Activated naive CD4-positive, alpha-beta T cell treated with anti-CD3 and anti-CD28 coated beads for 36 hours (primary cell): Measurements from ENCODE around the gene CCL18. TPM values are rescaled to one million over a fixed set of nuclear protein-coding genes. Genes with fewer than 3 reads are reported as not detected.
A peak's percentile ranks its signal among the peaks of the same experiment; 100 is the strongest.

ENCODE experiments used
- CTCF ChIA-PET: fragments of 350-600 bp; sonication (Branson Sonifier 250); formaldehyde crosslinking; loops from one replicate; lab custom pipeline; 2021; ENCODE audit warnings: antibody characterized with exemption; lab: Charles Lee
- DNase-seq: peaks from one replicate; pipeline ENCODE4 v3.0.0-alpha.2; 2020
- H3K27ac Mint-ChIP-seq: one replicate; pipeline ENCODE4 v1.8.0; 2021; ENCODE audit warnings: mild to moderate bottlenecking, mixed read lengths
- H3K27me3 Mint-ChIP-seq: one replicate; pipeline ENCODE4 v1.8.0; 2021; ENCODE audit warnings: low read depth, mixed read lengths
- H3K36me3 Mint-ChIP-seq: one replicate; pipeline ENCODE4 v1.8.0; 2021; ENCODE audit warnings: low read depth, mixed read lengths
- H3K4me1 Mint-ChIP-seq: one replicate; pipeline ENCODE4 v1.8.0; 2021; ENCODE audit warnings: low read depth, mixed read lengths
- H3K4me3 Mint-ChIP-seq: one replicate; pipeline ENCODE4 v1.8.0; 2021; ENCODE audit warnings: mild to moderate bottlenecking, moderate library complexity, mixed read lengths
- H3K9me3 Mint-ChIP-seq: one replicate; pipeline ENCODE4 v1.8.0; 2021; ENCODE audit warnings: mixed read lengths
- intact Hi-C: fragments of 100-400 bp; cut with micrococcal nuclease; formaldehyde crosslinking; loops from one replicate; pipeline ENCODE4 v1.15.1; 2023
- total RNA-seq, 2 experiments: library from RNA; stranded (reverse); gene quantifications; one replicate each; pipeline ENCODE4 v1.2.3, GENCODE V29; 2021

CCL18 gene
- total RNA-seq, 2 experiments from 2014 or later: not detected

DNA sequence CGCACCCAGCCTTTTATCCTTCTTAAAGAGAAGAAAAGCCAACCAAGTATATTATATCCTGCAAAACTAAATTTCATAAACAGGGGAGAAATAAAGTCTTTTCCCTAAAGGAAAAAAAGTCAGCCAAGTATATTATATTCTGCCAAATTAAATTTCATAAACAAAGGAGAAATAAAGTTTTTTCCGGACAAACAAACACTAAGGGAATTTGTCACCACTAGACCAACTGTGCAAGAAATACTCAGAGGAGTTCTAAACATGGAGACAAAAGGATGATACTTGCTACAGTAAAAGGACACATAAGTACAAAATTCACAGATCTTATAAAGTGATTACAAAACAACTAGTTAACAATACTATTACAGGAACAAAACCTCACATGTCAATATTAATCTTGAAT, 14.4 kb upstream of the CCL18 start:
- intact Hi-C loops: no loop called here
- H3K36me3 Mint-ChIP-seq: peaks cover 7% of the 10 kb centered on the region

DNA sequence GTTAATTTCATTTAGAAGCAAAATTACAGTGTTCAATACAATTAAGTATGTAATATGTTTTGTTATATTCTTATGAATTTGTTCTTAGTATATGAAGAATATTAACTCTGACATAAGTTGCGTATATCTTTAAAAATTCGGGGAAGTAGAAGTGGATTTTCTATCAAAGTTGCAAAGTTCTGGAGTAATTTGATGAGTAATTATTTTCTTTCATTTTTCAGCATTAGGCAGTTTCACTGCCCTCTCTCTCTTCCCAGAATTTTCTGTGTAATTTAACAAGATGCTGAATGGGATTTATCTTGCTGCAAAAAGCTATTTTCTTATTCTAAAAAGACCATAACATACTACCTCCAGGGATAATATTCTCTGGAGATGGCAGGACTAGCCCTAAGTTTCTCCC, 8.9 kb upstream of the CCL18 start:
- intact Hi-C loops: no loop called here
- Mint-ChIP-seq H3K4me1 (no peaks in the 10 kb centered on the region), H3K36me3 (no peaks in the 10 kb centered on the region), H3K27me3 (peaks cover 19% of the 10 kb centered on the region), H3K9me3 (peaks cover 12% of the 10 kb centered on the region), H3K4me3 (no peak overlapping the region), H3K27ac (no peak overlapping the region)
- CTCF ChIA-PET: interaction anchor here (0.6 kb wide), 1 partner anchor 91 kb away, joined by 3 read pairs; no protein-coding TSS in a partner anchor
- no peak for DNase-seq

More for the DNA sequence above, 14.4 kb upstream of the CCL18 start:
- CTCF ChIA-PET: no interaction called here
- Mint-ChIP-seq H3K27me3 (peaks cover 31% of the 10 kb centered on the region), H3K9me3 (peaks cover 32% of the 10 kb centered on the region), H3K4me3 (no peak overlapping the region), H3K27ac (no peak overlapping the region), H3K4me1 (no peaks in the 10 kb centered on the region)
- no peak for DNase-seq

- Mint-ChIP-seq H3K36me3 (no peaks in the 10 kb centered on the region), H3K27ac (no peak overlapping the region), H3K9me3 (peaks cover 8% of the 10 kb centered on the region), H3K4me3 (no peak overlapping the region), H3K4me1 (no peaks in the 10 kb centered on the region), H3K27me3 (peaks cover 17% of the 10 kb centered on the region)
- intact Hi-C loops: no loop called here
- DNase-seq: no peak
- CTCF ChIA-PET: interaction anchor here (1.3 kb wide), 1 partner anchor 92 kb away, joined by 3 read pairs; no protein-coding TSS in a partner anchor
These were observed 8.1 kb upstream of the CCL18 start for GRCh38 chr17:36055921-36056520.

GRCh38 chr17:36057911-36058310, 6.2 kb upstream of the CCL18 start:
- intact Hi-C loops: no loop called here
- CTCF ChIA-PET: interaction anchor here (1.6 kb wide), 1 partner anchor 15 kb away, joined by 4 read pairs; no protein-coding TSS in a partner anchor
- H3K4me1 Mint-ChIP-seq: no peaks in the 10 kb centered on the region
- no peak overlapping the region for H3K4me3 Mint-ChIP-seq
- no peak overlapping the region for H3K27ac Mint-ChIP-seq
- no peak for DNase-seq
- no peaks in the 10 kb centered on the region for H3K9me3 Mint-ChIP-seq
- H3K36me3 Mint-ChIP-seq: no peaks in the 10 kb centered on the region
- H3K27me3 Mint-ChIP-seq: peaks cover 7% of the 10 kb centered on the region

DNA sequence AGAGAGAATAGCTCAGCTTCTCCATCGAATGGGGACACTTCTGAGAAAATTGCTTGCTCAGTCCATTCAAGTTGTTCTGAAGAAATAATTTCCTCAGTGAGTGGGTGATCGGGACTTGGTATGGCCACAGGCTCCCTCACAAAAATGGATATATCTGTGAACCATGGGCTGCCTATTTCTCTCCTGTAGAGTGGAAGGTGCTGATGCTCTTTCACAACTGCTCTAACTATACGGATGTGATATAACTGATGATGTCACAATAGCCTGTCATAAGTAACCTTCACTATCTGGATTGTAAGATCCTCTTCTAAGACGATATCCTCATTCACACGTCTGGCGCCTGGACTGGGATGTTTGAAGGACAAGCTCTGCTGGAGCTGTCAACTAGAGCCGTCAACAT, 4.7 kb upstream of the CCL18 start:
- Mint-ChIP-seq H3K9me3 (no peaks in the 10 kb centered on the region), H3K27ac (no peak overlapping the region), H3K4me3 (no peak overlapping the region), H3K27me3 (peaks cover 4% of the 10 kb centered on the region), H3K4me1 (no peaks in the 10 kb centered on the region), H3K36me3 (no peaks in the 10 kb centered on the region)
- no peak for DNase-seq
- CTCF ChIA-PET: interaction anchor here (1.2 kb wide), 1 partner anchor 13 kb away, joined by 4 read pairs; no protein-coding TSS in a partner anchor
- intact Hi-C loops: no loop called here

DNA sequence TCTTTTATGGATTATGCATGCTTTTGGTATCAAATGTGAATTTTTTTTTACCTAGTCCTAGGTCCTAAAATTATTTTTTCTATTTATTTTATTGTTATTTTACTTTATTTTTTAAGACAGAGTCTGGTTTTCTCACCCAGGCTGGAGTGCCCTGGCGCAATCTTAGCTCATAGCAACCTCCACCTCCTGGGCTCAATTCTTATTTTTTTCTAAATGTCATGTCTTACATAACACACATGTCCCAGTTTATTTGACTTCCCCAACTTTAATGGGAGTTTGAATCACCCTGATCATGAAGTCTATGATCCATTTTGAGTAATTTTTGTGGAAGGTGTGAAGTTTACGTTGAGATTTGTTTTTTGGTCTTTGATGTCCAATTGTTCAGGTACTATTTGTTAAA, 3.3 kb upstream of the CCL18 start:
- no peak for DNase-seq
- H3K27ac Mint-ChIP-seq: no peak overlapping the region
- H3K4me1 Mint-ChIP-seq: no peaks in the 10 kb centered on the region
- intact Hi-C loops: no loop called here
- H3K27me3 Mint-ChIP-seq: peaks cover 6% of the 10 kb centered on the region
- CTCF ChIA-PET: no interaction called here
- no peak overlapping the region for H3K4me3 Mint-ChIP-seq
- H3K36me3 Mint-ChIP-seq: no peaks in the 10 kb centered on the region
- H3K9me3 Mint-ChIP-seq: no peaks in the 10 kb centered on the region

DNA sequence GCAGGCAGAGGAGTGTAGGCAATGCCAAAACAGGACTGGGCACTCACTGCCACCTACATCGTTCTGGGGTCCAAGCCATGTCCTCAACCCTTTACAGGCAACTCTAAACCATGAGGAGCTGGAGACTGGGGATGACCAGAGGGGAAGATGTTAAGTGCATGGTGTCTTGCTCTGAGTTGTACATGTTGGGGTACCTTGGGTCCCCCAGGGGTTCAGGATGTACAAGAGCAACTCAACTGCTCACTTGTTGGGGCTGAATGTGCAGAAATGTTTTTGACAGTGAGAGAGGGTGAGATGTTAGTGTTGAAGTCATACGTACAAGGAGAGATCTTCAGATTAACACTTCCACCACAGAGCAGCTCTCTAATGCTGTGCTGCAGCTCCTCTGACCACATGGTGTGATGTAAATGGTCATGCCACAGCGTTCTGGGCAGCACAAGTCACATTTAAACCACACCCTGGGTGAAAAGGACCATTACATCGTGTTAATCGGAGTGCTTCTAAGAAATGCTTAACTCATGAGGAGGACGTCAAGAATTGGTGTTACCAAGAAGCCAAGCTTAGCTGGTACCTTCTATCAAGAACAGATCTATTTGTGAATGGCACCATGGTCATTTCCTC, 2.4 kb downstream of the CCL18 start:
- CTCF ChIA-PET: interaction anchor here (1.0 to 1.4 kb wide), 2 partner anchors 82 to 118 kb away, joined by 3 to 7 read pairs; no protein-coding TSS in a partner anchor
- no peaks in the 10 kb centered on the region for H3K4me1 Mint-ChIP-seq
- H3K27ac Mint-ChIP-seq: no peak overlapping the region

GRCh38 chr17:36068524-36068923, 4.5 kb downstream of the CCL18 start:
- Mint-ChIP-seq H3K4me1 (peaks cover 5% of the 10 kb centered on the region), H3K27ac (no peak overlapping the region), H3K9me3 (no peaks in the 10 kb centered on the region), H3K27me3 (peaks cover 8% of the 10 kb centered on the region), H3K36me3 (no peaks in the 10 kb centered on the region), H3K4me3 (no peak overlapping the region)
- CTCF ChIA-PET: interaction anchor here (0.6 to 1.5 kb wide), 5 partner anchors 29 to 219 kb away, joined by 3 to 4 read pairs (median 4); no protein-coding TSS in a partner anchor
- DNase-seq: no peak
- intact Hi-C loops: no loop called here

More for the DNA sequence above, 2.4 kb downstream of the CCL18 start:
- no peak overlapping the region for H3K4me3 Mint-ChIP-seq
- intact Hi-C loops: no loop called here
- peaks cover 8% of the 10 kb centered on the region for H3K27me3 Mint-ChIP-seq
- no peaks in the 10 kb centered on the region for H3K9me3 Mint-ChIP-seq
- DNase-seq: no peak
- H3K36me3 Mint-ChIP-seq: no peaks in the 10 kb centered on the region

GRCh38 chr17:36069136-36069535, 5.1 kb downstream of the CCL18 start:
- peaks cover 5% of the 10 kb centered on the region for H3K4me1 Mint-ChIP-seq
- H3K9me3 Mint-ChIP-seq: no peaks in the 10 kb centered on the region
- CTCF ChIA-PET: interaction anchor here (1.0 to 1.7 kb wide), 4 partner anchors 78 to 219 kb away, joined by 3 to 5 read pairs (median 4); no protein-coding TSS in a partner anchor
- H3K36me3 Mint-ChIP-seq: no peaks in the 10 kb centered on the region
- intact Hi-C loops: no loop called here
- no peak overlapping the region for H3K27ac Mint-ChIP-seq
- H3K4me3 Mint-ChIP-seq: no peak overlapping the region
- no peak for DNase-seq
- H3K27me3 Mint-ChIP-seq: peaks cover 8% of the 10 kb centered on the region

GRCh38 chr17:36070427-36070826, 6.4 kb downstream of the CCL18 start:
- no peak for DNase-seq
- Mint-ChIP-seq H3K9me3 (no peaks in the 10 kb centered on the region), H3K4me3 (no peak overlapping the region), H3K27ac (no peak overlapping the region), H3K27me3 (peaks cover 8% of the 10 kb centered on the region), H3K4me1 (peaks cover 5% of the 10 kb centered on the region), H3K36me3 (no peaks in the 10 kb centered on the region)
- intact Hi-C loops: loop anchor here (10.0 kb wide), 1 partner anchor 216 kb away; no protein-coding TSS in a partner anchor
- CTCF ChIA-PET: interaction anchor here (1.7 to 4.5 kb wide), 2 partner anchors 95 to 101 kb away, joined by 5 to 44 read pairs; no protein-coding TSS in a partner anchor

DNA sequence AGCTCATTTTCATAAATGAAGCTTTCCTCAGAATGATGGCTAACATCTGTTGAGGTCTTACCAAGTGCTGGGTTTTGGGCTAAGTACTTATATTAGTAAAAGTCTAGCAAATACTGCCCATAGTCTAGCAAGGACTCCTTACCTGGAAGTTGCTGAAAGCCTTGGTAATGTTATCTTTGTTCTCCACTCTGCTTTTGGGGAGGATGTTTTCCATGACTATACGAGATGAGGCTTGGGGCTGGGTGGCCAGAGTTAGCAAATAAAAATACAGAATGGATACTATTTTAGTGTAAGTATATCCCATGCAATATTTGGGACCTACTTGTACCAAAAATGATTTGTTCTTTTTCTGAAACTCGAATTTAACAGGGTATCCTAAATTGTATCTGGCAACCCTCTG, 7.7 kb downstream of the CCL18 start:
- no peaks in the 10 kb centered on the region for H3K36me3 Mint-ChIP-seq
- no peak overlapping the region for H3K4me3 Mint-ChIP-seq
- CTCF ChIA-PET: interaction anchor here (0.9 to 4.5 kb wide), 6 partner anchors 15 to 141 kb away, joined by 3 to 44 read pairs (median 8); partner anchors contain the start of genes CCL3 and RDM1
- peaks cover 5% of the 10 kb centered on the region for H3K4me1 Mint-ChIP-seq
- no peak for DNase-seq
- intact Hi-C loops: loop anchor here (2.0 to 10.0 kb wide), 2 partner anchors 103 to 217 kb away; no protein-coding TSS in a partner anchor
- H3K9me3 Mint-ChIP-seq: no peaks in the 10 kb centered on the region
- no peak overlapping the region for H3K27ac Mint-ChIP-seq
- peaks cover 5% of the 10 kb centered on the region for H3K27me3 Mint-ChIP-seq

DNA sequence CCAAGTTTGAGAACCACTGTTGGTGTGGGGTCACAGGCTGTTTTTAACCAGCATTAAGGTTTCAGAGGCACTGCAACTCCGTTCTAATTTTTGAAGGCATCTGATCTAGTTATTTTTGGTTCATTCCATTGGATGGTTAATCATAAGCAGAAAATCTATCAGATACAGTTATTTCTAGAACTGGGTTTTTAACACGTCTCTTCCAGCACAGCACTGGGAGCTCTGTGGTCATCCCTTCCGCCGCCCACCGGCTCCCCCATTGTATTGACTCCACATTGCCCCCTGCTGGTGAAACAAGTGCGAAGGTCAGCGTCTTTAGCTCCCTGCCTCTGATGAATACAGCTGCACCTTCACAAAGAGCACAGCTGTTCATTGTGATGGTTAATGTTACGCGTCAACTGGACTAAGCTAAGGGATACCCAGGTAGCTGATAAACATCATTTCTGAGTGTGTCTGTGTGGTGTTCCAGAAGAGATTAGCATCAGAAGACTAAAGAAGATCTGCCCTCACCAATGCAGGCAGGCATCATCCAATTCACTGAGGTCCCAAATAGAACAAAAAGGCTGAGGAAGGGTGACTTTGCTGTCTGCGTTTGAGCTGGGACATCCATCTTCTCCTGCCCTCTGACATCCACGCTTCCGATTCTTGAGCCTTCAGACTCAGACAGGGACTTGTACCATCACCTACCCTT, 8.5 kb downstream of the CCL18 start:
- H3K9me3 Mint-ChIP-seq: no peaks in the 10 kb centered on the region
- peaks cover 8% of the 10 kb centered on the region for H3K27me3 Mint-ChIP-seq
- no peak overlapping the region for H3K4me3 Mint-ChIP-seq
- no peak overlapping the region for H3K27ac Mint-ChIP-seq
- DNase-seq: peak; percentile 81
- intact Hi-C loops: loop anchor here (2.0 to 10.0 kb wide), 2 partner anchors 104 to 218 kb away; no protein-coding TSS in a partner anchor
- peaks cover 5% of the 10 kb centered on the region for H3K4me1 Mint-ChIP-seq
- no peaks in the 10 kb centered on the region for H3K36me3 Mint-ChIP-seq
- CTCF ChIA-PET: interaction anchor here (0.7 to 4.5 kb wide), 22 partner anchors 9 to 308 kb away, joined by 3 to 44 read pairs (median 4); partner anchors contain the start of genes CCL18, CCL3 and RDM1
